HG02973 (cell line): Measurements from ENCODE around the gene DNMT1.
A peak's percentile ranks its signal among the peaks of the same experiment; 100 is the strongest.

Experiments
- ATAC-seq: cut with Tn5 transposase; IDR thresholded peaks from one replicate; pipeline ENCODE4 v1.9.1; 2021; ENCODE audit warnings: moderate library complexity; ENCODE audit not compliant: unreplicated experiment

Gene DNMT1

GRCh38 chr19:10115392-10116084 is 79.2 kb downstream of the DNMT1 start:
- ATAC-seq: no peak

DNA sequence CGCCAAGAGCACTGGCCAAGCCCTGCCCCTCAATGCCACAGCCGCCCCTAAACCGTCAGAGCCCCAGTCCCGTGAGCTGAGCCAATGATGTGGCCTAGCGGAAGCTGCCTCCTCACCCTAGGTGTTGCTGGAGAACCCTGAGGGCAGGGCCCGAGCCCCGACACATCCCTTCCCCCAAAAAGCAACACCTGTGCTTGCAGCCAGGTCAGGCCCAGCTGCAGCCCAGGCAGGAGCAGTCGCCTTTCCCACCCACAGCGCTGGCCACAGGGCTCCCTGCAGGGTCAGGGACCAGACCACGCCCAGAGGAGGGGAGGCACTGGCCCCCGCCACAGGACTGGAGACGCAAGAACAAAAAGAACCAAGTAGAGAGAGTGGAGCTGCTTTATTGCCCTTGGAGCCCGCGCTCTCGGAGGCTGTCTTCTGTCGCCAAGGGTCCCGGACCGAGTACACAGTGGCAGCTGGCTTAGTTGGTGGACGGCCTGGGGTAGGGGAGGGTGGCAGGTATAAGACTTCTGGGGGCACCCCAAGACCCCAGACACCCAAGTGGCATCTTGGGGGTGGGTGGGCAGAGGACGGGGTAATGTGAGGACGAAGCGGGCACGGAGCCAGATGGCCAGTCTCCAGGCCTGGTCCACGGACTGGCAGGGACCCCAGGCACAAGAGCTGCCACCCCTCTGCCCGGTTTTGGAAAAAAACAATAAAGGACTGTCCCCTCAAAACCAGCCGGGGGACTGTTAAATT is 79.9 kb downstream of the DNMT1 start:
- no peak for ATAC-seq

DNA sequence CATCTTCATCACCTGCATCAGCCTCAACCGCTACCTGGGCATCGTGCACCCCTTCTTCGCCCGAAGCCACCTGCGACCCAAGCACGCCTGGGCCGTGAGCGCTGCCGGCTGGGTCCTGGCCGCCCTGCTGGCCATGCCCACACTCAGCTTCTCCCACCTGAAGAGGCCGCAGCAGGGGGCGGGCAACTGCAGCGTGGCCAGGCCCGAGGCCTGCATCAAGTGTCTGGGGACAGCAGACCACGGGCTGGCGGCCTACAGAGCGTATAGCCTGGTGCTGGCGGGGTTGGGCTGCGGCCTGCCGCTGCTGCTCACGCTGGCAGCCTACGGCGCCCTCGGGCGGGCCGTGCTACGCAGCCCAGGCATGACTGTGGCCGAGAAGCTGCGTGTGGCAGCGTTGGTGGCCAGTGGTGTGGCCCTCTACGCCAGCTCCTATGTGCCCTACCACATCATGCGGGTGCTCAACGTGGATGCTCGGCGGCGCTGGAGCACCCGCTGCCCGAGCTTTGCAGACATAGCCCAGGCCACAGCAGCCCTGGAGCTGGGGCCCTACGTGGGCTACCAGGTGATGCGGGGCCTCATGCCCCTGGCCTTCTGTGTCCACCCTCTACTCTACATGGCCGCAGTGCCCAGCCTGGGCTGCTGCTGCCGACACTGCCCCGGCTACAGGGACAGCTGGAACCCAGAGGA is 80.6 kb downstream of the DNMT1 start:
- no peak for ATAC-seq

DNA sequence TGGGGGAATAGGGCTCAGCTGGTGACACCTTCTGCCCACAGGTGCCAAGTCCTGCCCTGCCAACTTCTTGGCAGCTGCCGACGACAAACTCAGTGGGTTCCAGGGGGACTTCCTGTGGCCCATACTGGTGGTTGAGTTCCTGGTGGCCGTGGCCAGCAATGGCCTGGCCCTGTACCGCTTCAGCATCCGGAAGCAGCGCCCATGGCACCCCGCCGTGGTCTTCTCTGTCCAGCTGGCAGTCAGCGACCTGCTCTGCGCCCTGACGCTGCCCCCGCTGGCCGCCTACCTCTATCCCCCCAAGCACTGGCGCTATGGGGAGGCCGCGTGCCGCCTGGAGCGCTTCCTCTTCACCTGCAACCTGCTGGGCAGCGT is 81.2 kb downstream of the DNMT1 start:
- ATAC-seq: no peak

DNA sequence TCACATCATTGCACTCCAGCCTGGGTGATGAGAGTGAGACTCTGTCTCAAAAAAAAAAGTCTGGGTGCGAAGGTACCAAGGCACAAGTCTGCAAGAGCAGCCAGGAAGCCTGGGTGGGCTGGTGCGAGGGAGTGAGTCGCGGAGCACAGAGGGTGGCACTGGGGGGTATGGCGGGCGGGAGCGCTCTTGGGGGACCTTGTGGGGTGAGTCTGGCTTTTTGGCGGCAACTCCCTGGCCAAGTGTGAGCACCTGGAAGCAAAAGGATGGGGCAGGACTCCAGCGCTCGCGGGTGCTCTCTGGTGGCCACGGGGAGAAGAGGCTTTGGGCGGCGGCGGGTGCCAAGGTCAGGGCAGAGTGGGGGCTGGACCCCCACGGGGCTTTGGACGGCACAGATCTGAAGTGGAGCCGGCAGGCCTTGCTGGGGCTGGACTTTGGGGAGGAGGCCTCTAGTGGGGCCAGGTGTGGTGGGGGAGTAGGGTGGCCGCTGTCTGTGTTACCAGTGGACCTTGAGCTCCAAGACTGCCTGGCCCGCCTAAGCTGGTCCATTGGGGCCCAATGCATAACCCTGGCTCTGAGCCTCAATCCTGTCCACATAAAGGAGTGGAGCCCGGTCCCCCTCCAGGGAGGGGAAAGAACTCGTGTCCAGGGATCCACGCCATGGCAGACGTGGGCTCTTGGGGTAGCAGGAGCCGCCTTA is 81.7 kb downstream of the DNMT1 start:
- no peak for ATAC-seq

DNA sequence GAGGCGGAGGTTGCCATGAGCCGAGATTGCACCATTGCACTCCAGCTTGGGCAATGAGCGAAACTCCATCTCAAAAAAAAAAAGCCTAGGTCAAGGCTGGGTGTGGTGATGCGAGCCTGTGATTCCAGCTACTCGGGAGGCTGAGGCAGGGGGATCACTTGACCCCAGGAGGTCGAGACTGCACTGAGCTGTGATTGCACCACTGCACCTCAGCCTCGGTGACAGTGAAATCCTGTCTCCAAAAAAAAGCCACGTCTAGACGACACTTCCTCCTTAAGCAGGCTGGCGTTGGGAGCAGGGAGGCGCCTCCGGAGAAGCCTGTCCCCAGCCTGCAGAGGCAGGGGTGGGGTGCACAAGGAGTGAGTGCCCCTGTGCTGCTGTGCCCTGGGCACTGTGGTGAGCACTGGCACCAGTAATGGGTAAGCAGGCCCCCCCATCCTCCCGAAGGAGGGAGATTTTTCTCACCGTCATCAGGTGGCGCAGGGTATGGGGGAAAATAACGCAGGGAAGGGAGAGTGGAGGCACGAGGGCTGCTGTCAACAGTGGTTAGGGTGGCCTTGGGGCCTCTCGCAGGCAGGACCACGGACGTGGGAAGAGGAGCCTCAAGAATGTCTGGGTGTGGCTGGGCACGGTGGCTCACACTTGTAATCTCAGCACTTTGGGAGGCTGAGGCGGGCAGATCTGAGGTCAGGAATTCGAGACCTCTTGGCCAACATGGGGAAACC is 82.6 kb downstream of the DNMT1 start:
- ATAC-seq: no peak

- no peak for ATAC-seq
Observed at GRCh38 chr19:10111405-10111811, 83.3 kb downstream of the DNMT1 start, which contains the start of gene P2RY11. TSS of gene P2RY11 (plus strand) at chr19:10111693. CDS start at chr19:10111722, 29 bp downstream.

DNA sequence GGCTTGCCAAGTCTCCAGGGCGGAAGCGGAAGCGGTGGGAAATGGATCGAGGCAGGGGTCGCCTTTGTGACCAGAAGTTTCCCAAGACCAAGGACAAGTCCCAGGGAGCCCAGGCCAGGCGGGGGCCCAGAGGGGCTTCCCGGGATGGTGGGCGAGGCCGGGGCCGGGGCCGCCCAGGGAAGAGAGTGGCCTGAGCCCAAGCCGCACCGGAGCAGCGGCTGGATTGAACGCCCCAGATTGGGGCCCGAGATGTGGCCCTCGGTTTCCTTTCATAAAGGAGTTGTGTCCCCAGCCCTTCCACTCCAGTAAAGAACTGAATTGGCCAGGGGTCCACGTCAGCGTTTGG is 83.8 kb downstream of the DNMT1 start:
- ATAC-seq: no peak

DNA sequence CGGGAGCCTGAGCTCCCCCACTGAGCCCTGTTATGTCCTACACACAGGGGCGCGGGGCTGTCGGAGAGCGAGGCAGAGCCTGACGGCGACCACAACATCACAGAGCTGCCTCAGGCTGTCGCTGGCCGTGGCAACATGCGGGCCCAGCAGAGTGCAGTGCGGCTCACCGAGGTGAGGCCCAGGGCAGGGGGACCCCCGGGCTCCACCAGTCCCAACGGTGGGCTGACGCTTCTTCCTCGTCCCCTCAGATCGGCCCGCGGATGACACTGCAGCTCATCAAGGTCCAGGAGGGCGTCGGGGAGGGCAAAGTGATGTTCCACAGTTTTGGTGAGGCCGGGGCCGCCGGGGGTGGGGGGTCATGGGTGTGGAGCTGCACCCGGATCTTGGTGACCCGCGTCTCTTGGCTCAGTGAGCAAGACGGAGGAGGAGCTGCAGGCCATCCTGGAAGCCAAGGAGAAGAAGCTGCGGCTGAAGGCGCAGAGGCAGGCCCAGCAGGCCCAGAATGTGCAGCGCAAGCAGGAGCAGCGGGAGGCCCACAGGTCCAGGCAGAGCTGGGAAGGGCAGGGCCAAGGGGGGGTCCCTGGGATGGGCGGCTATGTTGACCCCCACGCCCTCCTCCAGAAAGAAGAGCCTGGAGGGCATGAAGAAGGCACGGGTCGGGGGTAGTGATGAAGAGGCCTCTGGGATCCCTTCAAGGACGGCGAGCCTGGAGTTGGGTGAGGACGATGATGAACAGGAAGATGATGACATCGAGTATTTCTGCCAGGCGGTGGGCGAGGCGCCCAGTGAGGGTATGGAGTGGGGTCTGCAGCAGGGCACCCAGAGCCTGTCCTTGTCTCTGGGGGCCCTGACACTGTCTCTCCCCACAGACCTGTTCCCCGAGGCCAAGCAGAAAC is 84.4 kb downstream of the DNMT1 start:
- no peak for ATAC-seq

DNA sequence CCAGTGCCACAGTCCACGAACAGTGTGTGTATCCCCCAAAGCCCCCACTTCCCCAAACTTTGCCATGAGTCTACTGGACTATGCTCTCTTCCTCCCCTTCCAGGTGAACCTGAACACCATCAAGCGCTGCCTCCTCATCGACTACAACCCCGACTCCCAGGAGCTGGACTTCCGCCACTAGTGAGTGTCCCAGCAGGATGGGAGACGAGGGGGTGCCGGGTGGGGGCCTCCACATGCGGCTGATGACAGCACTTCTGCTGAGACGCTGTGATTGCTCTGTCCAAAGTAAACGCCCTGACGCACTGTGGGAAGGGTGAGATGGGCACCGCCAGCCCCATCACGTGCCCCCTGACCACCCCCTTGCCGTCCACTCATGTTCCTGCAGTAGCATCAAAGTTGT is 85.2 kb downstream of the DNMT1 start:
- no peak for ATAC-seq

DNA sequence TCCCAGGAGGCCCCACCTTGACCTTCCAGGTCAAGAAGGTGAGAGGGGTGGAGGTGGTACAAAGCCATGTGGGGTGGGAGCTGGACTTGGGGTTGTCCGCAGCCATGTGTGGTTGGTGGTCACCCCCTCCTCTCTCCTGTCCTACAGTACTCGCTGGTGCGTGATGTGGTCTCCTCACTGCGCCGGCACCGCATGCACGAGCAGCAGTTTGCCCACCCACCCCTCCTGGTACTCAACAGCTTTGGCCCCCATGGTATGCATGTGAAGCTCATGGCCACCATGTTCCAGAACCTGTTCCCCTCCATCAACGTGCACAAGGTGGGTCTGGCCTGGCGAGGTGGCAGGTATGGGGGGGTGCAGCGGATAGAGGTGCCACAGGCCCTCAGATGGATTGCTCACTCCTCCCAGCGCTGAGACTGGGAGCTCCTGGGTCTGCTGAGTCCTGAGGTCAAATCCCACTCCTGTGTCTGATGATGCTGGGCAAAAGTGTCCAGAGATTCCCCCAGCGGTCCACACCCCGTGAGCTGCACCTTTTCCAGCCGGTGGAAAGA is 86.9 kb downstream of the DNMT1 start:
- no peak for ATAC-seq

- no peak for ATAC-seq
Observed at GRCh38 chr19:10107254-10107653, 87.5 kb downstream of the DNMT1 start.

DNA sequence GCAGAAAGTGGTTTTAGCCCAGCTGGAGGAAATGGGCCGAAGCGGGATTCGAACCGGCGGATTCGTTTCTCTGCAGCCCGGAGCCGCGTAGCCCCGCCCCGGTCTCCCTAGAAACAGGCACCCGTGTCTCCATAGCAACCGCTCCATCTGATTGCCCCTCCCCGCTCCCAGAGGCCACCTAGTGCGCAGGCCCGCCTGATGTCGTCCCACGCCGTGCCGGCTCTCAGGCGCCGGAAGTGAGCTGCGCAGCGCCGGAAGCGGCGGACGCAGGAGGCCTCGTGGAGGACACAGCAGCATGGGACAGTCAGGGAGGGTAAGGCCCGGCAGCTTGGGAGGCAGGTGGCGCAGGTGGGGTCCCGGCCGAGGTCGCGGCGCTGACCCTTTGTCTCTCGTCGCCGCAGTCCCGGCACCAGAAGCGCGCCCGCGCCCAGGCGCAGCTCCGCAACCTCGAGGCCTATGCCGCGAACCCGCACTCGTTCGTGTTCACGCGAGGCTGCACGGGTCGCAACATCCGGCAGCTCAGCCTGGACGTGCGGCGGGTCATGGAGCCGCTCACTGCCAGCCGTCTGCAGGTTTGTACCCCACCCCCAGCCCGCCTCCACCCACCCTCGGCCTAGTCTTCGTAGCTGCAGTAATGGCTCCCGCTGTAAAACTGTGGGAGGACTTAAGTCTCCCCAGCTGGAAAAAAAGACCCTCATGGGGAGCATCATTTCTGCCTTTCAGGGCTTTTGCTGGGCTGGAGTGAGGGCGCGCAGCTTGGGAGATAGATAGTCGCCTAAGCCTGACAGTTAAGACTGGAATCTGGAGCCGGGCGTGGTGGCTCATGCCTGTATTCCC is 88.4 kb downstream of the DNMT1 start, which contains the start of gene PPAN:
Gene PPAN, plus strand, starts transcription at position 263 of the 837 bp plus-strand sequence. Its CDS starts 33 bp downstream, at position 296.
- ATAC-seq: peak; percentile 36

DNA sequence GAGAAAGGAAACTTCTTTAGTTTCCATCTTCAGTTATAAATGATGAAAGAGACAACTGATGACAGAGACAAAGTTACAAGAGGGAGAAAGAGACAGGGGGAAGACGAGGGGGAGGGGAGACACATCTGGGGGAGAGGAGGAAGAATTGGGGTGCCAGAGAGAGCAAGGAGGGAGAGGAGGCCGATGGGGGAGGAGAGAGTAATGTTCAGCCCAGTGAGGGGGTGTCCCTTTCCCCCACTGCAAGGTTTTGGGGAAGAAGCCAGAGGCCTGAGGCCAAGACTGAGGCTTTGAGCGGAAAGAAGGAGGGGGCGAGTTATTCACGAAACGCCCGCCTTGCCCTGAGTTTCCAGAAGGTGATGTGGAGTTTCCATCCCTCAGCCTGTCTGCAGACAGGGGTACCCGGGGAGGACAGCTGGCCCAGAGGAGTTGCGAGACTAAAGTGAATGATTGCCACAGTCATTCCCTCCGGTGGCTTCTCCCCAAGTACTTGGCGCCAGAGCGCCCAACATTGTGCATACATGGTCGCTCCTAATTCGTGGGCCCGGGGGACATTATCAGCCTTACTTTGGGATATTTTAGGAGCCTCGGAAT is 89.1 kb downstream of the DNMT1 start:
- ATAC-seq: peak; percentile 5

DNA sequence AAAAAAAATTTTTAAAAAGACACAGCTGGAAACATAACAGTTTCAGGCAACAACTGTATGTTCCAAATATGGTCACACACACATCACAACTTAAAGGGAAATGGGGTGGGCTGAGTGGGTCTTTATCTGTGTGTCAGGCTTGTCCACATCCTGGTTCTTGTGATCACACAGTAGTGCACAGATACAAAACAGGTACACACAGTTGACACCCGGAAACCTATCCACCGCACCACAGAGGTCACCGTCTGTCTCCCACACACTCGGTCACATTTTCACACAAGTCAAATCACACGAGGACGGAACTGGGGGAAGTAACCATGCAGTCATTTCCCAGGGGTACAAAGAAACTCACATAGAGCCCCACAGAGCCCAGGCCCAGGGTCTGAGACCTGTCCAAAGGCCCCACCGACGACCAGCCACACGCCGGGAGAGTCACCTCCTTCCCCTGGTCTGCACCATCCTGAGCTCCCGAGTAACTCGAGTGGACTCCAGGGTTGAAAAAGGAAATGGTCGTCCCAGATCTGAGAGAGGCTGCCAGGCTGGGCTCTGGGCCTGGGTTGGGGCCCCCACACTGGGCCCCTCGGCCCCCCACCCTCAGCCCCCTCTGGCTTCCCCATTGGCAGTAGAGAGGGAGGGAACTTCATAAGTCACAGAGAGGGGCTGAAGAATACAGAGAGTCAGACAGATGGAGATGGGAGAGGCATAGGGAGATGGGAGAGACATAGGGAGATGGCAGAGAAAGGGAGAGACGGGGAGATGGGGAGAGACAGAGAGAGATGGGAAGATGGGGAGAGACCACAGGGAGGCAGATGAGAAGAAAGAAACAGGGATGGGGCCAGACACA is 89.9 kb downstream of the DNMT1 start:
- peak; percentile 42 for ATAC-seq

DNA sequence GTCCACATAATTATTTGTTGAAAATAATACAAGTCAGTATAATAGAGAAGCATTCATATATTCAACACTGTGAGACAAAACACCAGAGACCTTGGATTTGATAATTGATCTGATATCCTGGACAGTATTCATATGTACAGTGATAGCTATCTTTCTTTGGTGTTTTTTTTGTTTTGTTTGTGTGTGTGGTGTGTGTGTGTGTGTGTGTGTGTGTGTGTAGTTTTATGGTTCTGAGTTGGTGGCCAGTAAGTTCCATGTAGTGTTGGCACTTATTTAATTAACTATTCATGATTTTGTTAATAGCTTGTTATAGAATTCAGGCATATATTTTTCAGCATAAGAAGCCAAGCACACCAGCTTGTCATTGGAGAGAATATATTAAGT is 90.6 kb downstream of the DNMT1 start:
- no peak for ATAC-seq

DNA sequence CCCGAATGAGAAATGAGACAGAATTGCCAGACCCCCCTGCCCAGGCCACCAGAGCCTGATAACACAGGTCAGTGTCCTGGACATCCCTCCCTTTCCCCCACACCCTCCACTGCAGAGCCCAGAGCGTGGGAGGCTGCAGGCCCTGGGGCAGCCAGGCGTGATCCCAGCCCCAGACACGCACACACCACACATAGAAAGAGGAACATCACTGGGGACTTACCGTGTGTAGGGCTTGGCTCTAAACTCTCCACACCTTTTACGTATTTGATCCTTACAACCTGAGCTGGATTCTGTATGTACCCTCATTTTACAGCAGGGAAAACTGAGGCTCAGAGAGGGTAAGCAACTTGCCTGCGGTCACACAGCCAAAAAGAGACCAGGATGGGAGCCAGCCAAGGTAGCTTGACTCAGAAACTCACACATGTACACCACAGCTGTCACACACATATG is 91.9 kb downstream of the DNMT1 start:
- peak; percentile 21 for ATAC-seq
